ENCODE results near the gene NEMP1. TPM values are rescaled to one million over a fixed set of nuclear protein-coding genes. Genes with fewer than 3 reads are reported as not detected.
"Not testable (repeated sequence)": the region's sequence is repeated elsewhere in the genome, so short reads cannot be mapped to it uniquely, and the experiment has no call there.

NEMP1 gene
- total and polyA plus RNA-seq, 2 of the 8 experiments (the other 6 are each of a cell fraction or from before 2014, with no cell fraction given): 30.1 to 43.2 TPM

DNA sequence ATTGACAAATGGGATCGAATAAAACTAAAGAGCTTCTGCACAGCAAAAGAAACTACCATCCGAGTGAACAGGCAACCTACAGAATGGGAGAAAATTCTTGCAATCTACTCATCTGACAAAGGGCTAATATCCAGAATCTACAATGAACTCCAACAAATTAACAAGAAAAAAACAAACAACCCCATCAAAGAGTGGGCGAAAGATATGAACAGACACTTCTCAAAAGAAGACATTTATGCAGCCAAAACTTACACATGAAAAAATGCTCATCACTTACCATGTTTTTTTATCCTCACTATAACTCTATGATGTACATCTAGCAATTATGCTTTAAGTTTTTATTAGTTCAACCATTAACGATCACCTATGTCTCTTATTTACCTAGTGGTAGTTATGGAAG, 24.7 kb downstream of the NEMP1 start:
- POLR2A ChIA-PET (ENCODE audit: partially characterized antibody); H2AK5ac ChIP-seq (ENCODE audit: low read depth, low read length); H2BK15ac ChIP-seq (ENCODE audit: low read length); FAIRE-seq; H2AFZ ChIP-seq (ENCODE audit: low read length); H3K79me2 ChIP-seq (ENCODE audit: control insufficient read depth in 1 of 2, insufficient read depth in 2 of 2, low read length in 2 of 2); H2BK120ac ChIP-seq (replicated peaks; ENCODE audit: low read depth, low read length); H3K4me1 ChIP-seq (replicated peaks in 1 of 4; ENCODE audit: control insufficient read depth in 3 of 4, insufficient read depth in 4 of 4, low read length in 3 of 4); H4K8ac ChIP-seq (ENCODE audit: extremely low read depth, insufficient read depth, low read length); H3K27me3 ChIP-seq (replicated peaks in 1 of 4; ENCODE audit: control insufficient read depth in 3 of 4, extremely low read depth in 1 of 4, insufficient read depth in 3 of 4, low read length in 3 of 4); H3K56ac ChIP-seq (replicated peaks; ENCODE audit: insufficient read length, low read depth, low read length); H3K18ac ChIP-seq (ENCODE audit: extremely low read depth, low read length); H3K4me3 ChIP-seq (ENCODE audit: extremely low read depth in 1 of 4, insufficient read depth in 2 of 4, low read depth in 3 of 4, low read length in 4 of 4); H4K20me1 ChIP-seq (replicated peaks in 1 of 2; ENCODE audit: control insufficient read depth in 1 of 2, insufficient read depth in 2 of 2, low read length in 2 of 2); H3K4ac ChIP-seq (replicated peaks; ENCODE audit: insufficient read length, low read depth, low read length); H3K23ac ChIP-seq (ENCODE audit: insufficient read length); H3K9ac ChIP-seq (replicated peaks in 1 of 4; ENCODE audit: extremely low read depth in 1 of 4, low read depth in 3 of 4, low read length in 3 of 4); H3K27ac ChIP-seq (ENCODE audit: low read depth, low read length); H3K14ac ChIP-seq (ENCODE audit: insufficient read length); H2BK20ac ChIP-seq (ENCODE audit: low read length); H3K9me3 ChIP-seq (ENCODE audit: insufficient read depth in 2 of 2, low read depth in 1 of 2, low read length in 1 of 2); H4K5ac ChIP-seq (ENCODE audit: insufficient read length, low read depth, low read length); H4K91ac ChIP-seq (replicated peaks; ENCODE audit: insufficient read length, low read length); H3K23me2 ChIP-seq (ENCODE audit: low read depth, low read length); H3K79me1 ChIP-seq (ENCODE audit: low read depth, low read length); DNase-seq (ENCODE audit: low read depth in 1 of 2, low spot score in 2 of 2); H2BK12ac ChIP-seq (ENCODE audit: low read depth, low read length); H3K4me2 ChIP-seq (ENCODE audit: insufficient read depth in 1 of 2, low read depth in 2 of 2, low read length in 2 of 2); H2BK5ac ChIP-seq (ENCODE audit: low read depth, low read length): not testable (repeated sequence)
- CTCF ChIA-PET (ENCODE audit: partially characterized antibody): interaction anchor here (1.3 kb wide), 1 partner anchor 15 kb away, joined by 3 read pairs; no protein-coding TSS in a partner anchor
- WGBS, 2 experiments (ENCODE audit: extremely low coverage in 1 of 2, insufficient coverage in 1 of 2, insufficient read length in 1 of 2, insufficient replicate concordance in 2 of 2, low coverage in 1 of 2, low lambda C conversion rate in 2 of 2, missing lambda C conversion rate in 1 of 2): 94% methylated on average over 4 of the region's 4 CpGs; no CpG with 5 or more reads in 1 of the 2 experiments
- peaks cover 5 to 39% (median 22%) of the 10 kb centered on the region in 4 experiments; a peak in 7 of 8 replicates for H3K36me3 ChIP-seq (ENCODE audit: control insufficient read depth in 2 of 4, insufficient read depth in 4 of 4, low read length in 3 of 4)

DNA sequence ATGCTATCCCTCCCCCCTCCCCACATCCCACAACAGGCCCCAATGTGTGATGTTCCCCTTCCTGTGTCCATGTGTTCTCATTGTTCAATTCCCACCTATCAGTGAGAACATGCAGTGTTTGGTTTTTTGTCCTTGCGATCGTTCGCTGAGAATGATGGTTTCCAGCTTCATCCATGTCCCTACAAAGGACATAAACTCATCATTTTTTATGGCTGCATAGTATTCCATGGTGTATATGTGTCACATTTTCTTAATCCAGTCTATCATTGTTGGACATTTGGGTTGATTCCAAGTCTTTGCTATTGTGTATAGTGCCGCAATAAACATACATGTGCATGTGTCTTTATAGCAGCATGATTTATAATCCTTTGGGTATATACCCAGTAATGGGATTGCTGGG, 25.4 kb downstream of the NEMP1 start:
- H2BK15ac ChIP-seq (ENCODE audit: low read length); H2BK12ac ChIP-seq (ENCODE audit: low read depth, low read length); H3K4ac ChIP-seq (replicated peaks; ENCODE audit: insufficient read length, low read depth, low read length); H3K79me2 ChIP-seq (ENCODE audit: control insufficient read depth in 1 of 2, insufficient read depth in 2 of 2, low read length in 2 of 2); H3K23me2 ChIP-seq (ENCODE audit: low read depth, low read length); H3K56ac ChIP-seq (replicated peaks; ENCODE audit: insufficient read length, low read depth, low read length); H2AFZ ChIP-seq (ENCODE audit: low read length); H3K9ac ChIP-seq (replicated peaks in 1 of 4; ENCODE audit: extremely low read depth in 1 of 4, low read depth in 3 of 4, low read length in 3 of 4); H2BK5ac ChIP-seq (ENCODE audit: low read depth, low read length); H3K79me1 ChIP-seq (ENCODE audit: low read depth, low read length); FAIRE-seq; H3K9me3 ChIP-seq (ENCODE audit: insufficient read depth in 2 of 2, low read depth in 1 of 2, low read length in 1 of 2); DNase-seq (ENCODE audit: low read depth in 1 of 2, low spot score in 2 of 2); H3K23ac ChIP-seq (ENCODE audit: insufficient read length); H3K4me3 ChIP-seq (ENCODE audit: extremely low read depth in 1 of 4, insufficient read depth in 2 of 4, low read depth in 3 of 4, low read length in 4 of 4); H4K91ac ChIP-seq (replicated peaks; ENCODE audit: insufficient read length, low read length); H3K18ac ChIP-seq (ENCODE audit: extremely low read depth, low read length); H3K27me3 ChIP-seq (replicated peaks in 1 of 4; ENCODE audit: control insufficient read depth in 3 of 4, extremely low read depth in 1 of 4, insufficient read depth in 3 of 4, low read length in 3 of 4); H2AK5ac ChIP-seq (ENCODE audit: low read depth, low read length); H3K14ac ChIP-seq (ENCODE audit: insufficient read length); H3K4me1 ChIP-seq (replicated peaks in 1 of 4; ENCODE audit: control insufficient read depth in 3 of 4, insufficient read depth in 4 of 4, low read length in 3 of 4); H4K20me1 ChIP-seq (replicated peaks in 1 of 2; ENCODE audit: control insufficient read depth in 1 of 2, insufficient read depth in 2 of 2, low read length in 2 of 2); H4K5ac ChIP-seq (ENCODE audit: insufficient read length, low read depth, low read length); H4K8ac ChIP-seq (ENCODE audit: extremely low read depth, insufficient read depth, low read length); H2BK120ac ChIP-seq (replicated peaks; ENCODE audit: low read depth, low read length); H2BK20ac ChIP-seq (ENCODE audit: low read length); H3K4me2 ChIP-seq (ENCODE audit: insufficient read depth in 1 of 2, low read depth in 2 of 2, low read length in 2 of 2); H3K27ac ChIP-seq (ENCODE audit: low read depth, low read length): not testable (repeated sequence)
- 98% methylated on average over 4 of the region's 4 CpGs; no CpG with 5 or more reads in 1 of the 2 experiments for WGBS, 2 experiments (ENCODE audit: extremely low coverage in 1 of 2, insufficient coverage in 1 of 2, insufficient read length in 1 of 2, insufficient replicate concordance in 2 of 2, low coverage in 1 of 2, low lambda C conversion rate in 2 of 2, missing lambda C conversion rate in 1 of 2)
- CTCF ChIA-PET (ENCODE audit: partially characterized antibody): interaction anchor here (1.0 to 7.5 kb wide), 2 partner anchors 9 to 59 kb away, joined by 3 to 77 read pairs; no protein-coding TSS in a partner anchor
- peaks cover 0 to 32% (median 15%) of the 10 kb centered on the region in 4 experiments; a peak in 6 of 8 replicates for H3K36me3 ChIP-seq (ENCODE audit: control insufficient read depth in 2 of 4, insufficient read depth in 4 of 4, low read length in 3 of 4)
- POLR2A ChIA-PET (ENCODE audit: partially characterized antibody): interaction anchor here (1.0 to 1.9 kb wide), 6 partner anchors 8 to 37 kb away, joined by 3 to 10 read pairs (median 4); partner anchors contain the start of gene TAC3
